GM19025 (cell line): ENCODE results near the gene B3GALT6.

ENCODE experiments used
- ATAC-seq: cut with Tn5 transposase; IDR thresholded peaks from one replicate; pipeline ENCODE4 v1.9.1; 2021; ENCODE audit warnings: mild to moderate bottlenecking, low read depth, moderate library complexity; ENCODE audit not compliant: unreplicated experiment

B3GALT6 gene

DNA sequence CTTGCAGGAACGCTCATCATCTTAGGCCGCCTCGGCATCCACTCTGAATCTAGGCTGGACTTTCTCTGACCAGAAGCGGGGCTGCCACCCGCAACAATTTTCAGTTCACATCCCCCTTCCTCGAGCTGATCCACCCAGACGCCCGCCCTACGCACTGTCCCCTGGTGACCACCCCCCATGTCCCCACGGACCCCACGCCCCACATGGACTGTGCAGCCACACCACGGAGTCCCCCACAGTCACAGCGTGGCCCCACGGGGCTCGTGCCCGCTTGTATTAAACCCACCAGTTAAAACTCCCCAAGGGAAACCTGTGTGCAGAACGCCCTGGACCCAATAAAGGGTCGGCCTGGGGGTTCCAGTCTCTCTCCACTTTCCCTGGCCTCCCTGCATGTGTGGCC is 27.5 kb downstream of the B3GALT6 start:
- ATAC-seq, result no peak

GRCh38 chr1:1259951-1260600 is 28.0 kb downstream of the B3GALT6 start:
- ATAC-seq, result no peak

- ATAC-seq, result no peak
Measured at GRCh38 chr1:1260843-1261560, 29.0 kb downstream of the B3GALT6 start.

DNA sequence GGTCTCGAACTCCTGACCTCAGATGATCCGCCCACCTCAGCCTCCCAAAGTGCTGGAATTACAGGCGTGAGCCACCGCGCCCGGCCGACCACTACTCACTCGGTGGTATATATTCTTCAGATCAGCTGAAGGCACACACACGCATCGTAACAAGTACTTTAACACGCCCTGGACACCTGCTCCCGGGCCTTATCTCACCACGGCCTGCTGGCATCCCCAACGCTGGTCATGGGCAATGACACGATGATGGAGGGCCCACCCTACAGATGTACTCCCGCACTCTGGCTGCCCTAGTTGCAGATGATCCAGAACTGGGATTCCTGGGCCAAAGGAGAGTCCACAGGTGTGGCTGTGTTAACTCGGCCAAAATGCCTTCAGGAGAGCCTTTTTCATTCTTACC is 30.0 kb downstream of the B3GALT6 start:
- no peak for ATAC-seq

DNA sequence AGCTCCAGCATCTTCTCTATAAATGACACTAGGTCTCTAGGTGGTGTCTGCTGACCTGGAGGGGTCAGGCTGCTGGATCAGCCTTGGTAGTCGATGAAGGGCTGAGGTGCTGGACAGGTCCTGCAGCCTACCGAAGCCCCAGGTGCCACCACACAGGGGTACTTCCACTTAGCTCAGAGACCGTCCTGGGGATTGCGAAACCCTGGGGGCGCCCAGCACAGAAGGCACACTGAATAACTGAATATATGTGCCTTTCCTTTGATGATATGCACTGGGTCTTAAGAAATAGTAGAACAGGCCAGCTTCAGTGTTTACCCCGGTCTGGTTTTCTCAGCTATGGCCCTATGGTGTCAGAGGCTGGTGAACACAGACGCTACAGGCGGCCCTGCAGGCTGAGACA is 30.7 kb downstream of the B3GALT6 start:
- no peak for ATAC-seq

- no peak for ATAC-seq
Measured at GRCh38 chr1:1264026-1264425, 32.0 kb downstream of the B3GALT6 start.

GRCh38 chr1:1264868-1265272 is 32.8 kb downstream of the B3GALT6 start:
- no peak for ATAC-seq

DNA sequence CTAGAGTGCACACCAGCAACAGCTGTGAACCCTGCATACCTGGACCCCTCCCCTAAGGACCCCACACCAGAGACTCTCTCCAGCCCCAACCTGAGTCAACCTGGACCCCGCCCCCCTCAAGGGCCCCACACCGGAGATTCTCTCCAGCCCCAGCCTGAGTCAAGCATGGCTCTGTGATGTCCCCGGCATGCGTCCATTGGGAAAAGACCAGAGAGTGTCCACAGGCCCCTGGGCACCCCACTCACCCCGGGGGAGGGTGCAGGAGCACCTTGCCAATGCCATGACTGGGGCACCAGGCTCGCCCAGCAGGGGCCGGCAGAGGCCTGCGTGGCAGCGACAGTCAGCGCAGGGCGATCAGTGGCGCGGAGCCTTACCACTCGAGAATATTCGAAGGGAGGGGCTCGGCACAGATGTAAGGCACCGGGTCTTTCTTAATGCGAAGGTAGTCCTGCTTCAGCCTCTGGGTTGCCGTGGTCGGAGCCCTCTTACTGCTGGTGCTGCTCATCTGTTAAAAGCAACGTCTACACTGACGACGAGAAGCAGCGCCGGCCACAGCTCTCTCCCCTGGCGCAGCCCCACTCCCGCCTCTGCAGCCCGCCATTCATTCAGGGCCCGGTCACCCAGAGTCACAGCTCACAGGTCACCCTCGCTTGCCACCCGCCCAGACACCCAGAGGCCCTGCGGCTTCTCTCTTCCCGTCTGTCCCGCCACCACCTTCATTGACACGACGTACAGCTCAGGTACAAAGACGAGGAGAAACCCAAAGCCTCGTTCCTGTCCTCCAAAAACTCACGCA is 35.6 kb downstream of the B3GALT6 start:
- ATAC-seq, result no peak

DNA sequence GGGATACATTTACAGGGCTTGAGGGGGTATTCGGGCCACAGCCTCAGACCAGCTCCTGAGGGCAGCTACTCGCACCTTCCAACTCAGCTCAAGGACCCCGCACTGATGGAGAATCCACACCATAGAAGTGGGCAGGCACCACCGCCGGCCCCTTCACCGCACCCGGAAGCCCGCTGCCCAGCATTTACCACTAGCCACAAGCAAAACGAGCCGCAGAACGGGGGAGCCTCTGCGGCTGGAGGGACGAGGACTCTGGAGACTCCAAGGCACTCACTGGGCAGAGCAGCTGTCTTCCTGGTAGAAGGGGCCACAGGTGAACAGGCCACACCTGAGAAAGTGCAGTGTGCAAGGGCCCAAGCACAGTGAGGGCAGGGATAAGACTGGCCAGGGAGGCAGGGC is 36.2 kb downstream of the B3GALT6 start:
- no peak for ATAC-seq

DNA sequence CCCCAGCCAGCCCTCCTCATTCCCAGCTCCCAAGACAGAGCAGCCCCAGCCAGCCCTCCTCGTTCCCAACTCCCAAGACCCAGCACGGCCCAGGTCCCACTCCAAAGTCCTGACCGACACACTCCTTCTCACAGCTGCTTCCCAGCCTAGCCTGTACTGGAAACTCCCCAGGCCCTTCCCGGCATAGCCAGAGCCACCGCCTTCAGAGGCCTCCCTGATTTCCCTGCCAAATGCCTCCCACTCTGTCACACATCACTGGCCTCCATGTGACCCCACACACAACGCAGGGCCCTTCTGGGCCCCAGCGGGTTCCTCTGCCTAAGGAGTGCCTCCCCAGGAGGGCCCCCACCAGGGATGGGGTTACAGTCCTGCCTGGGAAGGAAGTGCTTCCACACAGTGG is 38.8 kb downstream of the B3GALT6 start:
- no peak for ATAC-seq

GRCh38 chr1:1272341-1273208 is 40.5 kb downstream of the B3GALT6 start:
- ATAC-seq, result no peak

DNA sequence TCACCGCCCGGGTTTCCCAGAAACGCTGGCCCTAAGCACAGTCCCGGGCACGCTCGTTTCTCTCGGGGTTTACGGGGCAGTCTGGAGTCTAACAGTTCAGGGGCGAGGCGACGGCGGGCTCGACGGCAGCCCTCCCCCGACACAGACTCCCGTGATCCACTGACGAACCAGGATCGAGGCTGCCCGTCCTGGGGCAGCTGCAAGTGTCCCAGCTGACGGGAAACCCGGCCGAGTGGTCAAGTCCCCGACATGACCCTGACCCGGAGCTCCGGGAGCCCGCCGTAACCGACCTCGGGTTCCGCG is 41.1 kb downstream of the B3GALT6 start:
- ATAC-seq, result peak; percentile 10

DNA sequence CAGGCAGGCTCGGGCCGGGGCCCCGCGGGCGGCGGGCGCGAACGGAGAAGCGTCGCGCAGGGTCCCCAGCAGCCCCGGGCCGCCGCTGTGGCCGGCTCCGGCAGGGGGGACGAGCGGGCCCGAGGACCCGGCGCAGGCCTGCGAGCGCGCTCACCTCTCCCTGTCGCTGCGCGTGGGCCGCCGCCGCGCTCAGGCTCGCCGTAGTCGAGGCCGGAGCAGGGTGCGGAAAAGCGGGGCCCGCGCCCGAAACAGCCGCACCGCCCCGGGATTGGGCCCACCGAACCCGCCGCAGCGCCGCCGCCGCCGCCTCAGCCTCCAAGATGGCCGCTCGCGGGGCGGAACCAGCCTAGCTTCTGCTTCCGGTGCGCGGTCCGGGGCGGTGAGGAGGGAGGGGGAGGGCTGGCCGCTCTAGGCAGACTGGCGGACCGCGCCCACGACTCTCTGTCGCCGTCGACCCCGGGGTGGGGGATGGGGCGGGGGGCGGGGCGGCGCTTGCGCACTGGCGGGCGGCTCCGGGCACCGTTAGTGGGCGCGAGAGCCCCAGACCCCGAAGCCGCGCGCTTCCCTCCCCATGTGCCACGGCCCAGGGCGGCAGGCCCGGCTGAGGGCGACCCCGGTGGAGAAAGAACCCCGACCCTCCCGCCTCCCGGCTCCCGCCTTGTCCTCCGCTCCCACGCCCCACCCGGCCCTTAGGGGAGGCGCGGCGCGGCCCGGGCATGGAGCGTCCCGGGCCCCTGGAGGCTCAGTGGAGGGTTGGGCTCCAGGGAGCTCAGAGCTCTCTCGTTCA is 41.7 kb downstream of the B3GALT6 start, which contains the start of gene UBE2J2:
TSS of gene UBE2J2 (minus strand) at position 343 of the 787 bp plus-strand sequence. CDS start 5,862 bp downstream, outside the sequence.
- ATAC-seq, result peak; percentile 93

DNA sequence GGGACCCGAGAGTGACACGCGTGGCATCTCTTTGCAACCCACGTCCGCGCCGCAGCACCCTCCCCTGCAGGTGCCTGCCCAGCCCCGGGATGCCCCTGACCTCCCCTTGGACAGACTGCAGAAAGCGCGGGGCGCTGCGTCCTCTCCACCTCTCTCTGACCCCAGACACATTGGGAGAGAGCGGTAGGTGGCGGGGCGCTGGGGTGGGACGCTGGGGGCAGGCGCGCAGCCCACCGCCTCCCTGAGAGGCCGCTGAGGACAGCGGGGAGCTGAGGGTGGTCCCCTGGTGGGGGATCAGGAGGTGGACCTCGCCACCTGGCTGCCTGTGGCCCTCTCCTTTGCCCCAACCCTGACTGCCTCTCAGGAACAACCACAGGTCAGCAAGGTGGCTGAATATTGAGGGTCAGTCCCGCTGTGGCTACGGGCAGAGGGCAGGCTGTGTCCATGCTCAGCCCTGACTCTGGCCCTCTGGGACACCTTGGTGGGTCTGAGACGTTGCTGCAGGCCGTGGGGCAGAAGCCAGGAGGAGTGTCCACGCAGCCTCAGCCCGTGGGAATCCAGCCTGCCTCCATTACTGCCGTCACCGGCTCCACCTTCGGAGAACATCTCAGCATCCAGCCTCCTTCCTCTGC is 42.4 kb downstream of the B3GALT6 start:
- no peak for ATAC-seq

DNA sequence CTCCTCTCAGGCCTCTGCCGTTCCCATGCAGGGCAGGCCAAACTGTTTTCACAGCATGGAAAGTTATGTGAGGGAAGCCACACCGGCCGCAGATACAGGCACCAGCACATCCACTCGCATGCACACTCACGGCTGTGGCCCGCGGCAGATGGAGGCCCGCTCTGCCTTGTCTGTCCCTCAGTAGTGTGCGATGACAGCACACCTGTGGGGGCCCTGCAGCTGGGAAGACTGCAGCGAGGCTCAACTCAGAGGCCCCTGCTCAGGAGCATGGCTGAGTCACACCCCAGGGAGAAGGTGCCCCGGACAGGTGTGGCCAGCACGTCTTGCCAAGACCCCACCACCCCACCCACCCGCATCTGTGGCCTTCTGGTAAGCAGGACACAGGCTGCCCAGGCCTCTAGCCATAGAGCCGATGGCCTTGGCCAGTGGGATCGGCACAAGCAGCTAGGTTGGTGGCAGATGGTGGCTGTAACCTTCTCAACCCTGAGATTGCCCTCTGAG is 42.9 kb downstream of the B3GALT6 start:
- no peak for ATAC-seq

DNA sequence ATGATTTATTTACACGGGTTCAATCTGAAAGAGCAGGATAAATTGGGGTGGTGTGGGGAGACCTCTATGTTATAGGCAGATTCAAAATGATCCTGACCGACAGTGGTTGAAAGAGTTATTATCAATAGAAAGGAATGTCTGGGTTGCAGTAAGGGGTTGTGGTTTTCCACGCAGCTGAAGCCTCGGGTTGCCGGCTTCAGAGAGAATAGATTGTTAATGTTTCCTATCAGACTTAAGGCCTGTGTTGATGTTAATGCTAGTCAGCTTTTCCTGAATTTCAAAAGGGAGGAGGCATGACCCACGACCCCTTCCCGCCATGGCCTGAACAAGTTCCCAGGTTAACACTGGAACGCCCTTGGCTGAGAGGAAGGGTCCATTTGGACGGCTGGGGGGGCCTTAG is 43.8 kb downstream of the B3GALT6 start:
- ATAC-seq, result no peak

- ATAC-seq, result no peak
Measured at GRCh38 chr1:1278620-1279019, 46.6 kb downstream of the B3GALT6 start.

DNA sequence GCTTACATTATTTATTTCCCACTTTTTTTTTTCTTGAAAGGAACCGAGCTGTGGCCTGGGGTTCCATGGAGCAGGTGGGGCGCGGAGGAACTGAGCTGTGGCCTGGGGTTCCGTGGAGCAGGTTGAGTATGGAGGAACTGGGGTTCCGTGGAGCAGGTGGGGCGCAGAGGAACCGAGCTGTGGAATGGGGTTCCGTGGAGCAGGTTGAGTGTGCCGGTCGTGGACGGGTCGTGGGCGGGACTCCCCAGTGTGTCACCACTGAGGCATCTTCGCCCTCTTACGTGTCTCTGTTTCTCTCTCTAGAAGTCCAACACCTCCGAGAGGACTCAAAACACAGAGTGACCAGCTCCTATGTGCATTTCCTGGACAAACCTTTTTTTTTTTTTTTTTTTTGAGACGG is 47.0 kb downstream of the B3GALT6 start:
- no peak for ATAC-seq

DNA sequence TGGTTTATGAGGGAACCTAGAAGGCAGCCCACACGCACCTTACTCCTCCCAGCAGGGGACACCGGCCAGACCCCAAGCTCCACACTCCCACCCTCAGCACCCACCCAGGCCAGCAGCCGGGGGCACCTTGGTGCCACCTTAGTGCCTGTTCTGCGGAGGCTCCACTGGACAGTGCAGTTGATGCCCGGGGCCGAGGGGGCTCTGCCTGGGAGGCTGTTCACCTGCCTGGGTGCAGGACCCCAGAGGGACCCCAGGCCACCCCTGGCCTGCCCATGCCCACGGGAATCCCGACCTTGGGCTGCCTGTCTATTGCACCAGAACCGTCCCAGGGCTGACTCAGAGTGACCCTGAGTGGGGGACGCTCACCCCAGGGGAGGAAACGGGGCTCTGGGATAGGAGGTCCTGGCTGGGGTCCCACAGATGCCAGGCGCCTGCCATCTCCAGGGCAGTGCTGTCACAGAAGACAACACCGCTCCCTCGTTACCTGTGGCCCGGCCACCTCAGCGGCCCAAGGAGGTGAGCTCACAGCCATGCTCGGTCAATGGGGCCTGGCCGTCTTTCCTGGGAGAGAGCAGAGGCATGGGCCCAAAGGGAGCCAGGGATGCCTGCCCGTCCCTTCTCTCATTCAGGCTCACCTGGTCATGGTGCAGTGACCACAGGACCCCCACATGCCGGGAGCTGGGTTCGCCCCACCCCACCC is 48.9 kb downstream of the B3GALT6 start:
- no peak for ATAC-seq
